T-helper 22 cell (primary cell): ENCODE data around the gene GP1BB.

Experiments used
- DNase-seq: peaks from one replicate; pipeline ENCODE4 v3.0.0-alpha.2; 2020; ENCODE audit warnings: low read depth

Gene GP1BB

GRCh38 chr22:19756288-19757128 is 33.2 kb downstream of the GP1BB start:
- DNase-seq = peak; percentile 48

GRCh38 chr22:19757140-19757984 is 34.0 kb downstream of the GP1BB start:
- no peak for DNase-seq

GRCh38 chr22:19757985-19758895 is 34.9 kb downstream of the GP1BB start:
- DNase-seq = no peak

DNA sequence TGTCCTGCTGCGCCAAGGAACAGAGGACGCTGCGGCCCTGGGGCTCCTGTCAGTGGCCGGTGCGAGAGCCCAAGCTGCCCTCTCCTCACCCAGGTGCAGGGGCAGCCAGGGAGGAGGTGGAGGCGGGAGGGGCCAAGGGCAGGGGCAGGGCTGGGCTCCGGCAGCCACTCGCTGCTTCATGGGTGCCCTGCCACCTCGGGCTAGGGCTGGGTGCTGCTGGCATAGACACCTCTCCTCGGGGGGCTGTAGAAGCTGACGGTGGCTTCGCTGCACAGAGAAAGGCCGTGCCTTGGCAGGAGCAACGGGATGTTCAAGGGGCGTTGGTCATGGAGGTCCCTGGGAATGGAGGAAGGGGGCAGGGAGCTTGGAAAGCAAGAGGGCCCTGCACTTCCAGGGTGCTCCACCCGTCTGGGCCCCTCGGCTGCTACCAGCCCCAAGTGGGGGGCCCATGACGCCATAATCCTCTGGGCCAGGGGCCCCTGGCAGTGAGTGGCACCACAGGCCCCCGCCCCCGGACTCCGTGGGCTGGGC is 35.6 kb downstream of the GP1BB start:
- no peak for DNase-seq

GRCh38 chr22:19759427-19760057 is 36.2 kb downstream of the GP1BB start:
- no peak for DNase-seq

DNA sequence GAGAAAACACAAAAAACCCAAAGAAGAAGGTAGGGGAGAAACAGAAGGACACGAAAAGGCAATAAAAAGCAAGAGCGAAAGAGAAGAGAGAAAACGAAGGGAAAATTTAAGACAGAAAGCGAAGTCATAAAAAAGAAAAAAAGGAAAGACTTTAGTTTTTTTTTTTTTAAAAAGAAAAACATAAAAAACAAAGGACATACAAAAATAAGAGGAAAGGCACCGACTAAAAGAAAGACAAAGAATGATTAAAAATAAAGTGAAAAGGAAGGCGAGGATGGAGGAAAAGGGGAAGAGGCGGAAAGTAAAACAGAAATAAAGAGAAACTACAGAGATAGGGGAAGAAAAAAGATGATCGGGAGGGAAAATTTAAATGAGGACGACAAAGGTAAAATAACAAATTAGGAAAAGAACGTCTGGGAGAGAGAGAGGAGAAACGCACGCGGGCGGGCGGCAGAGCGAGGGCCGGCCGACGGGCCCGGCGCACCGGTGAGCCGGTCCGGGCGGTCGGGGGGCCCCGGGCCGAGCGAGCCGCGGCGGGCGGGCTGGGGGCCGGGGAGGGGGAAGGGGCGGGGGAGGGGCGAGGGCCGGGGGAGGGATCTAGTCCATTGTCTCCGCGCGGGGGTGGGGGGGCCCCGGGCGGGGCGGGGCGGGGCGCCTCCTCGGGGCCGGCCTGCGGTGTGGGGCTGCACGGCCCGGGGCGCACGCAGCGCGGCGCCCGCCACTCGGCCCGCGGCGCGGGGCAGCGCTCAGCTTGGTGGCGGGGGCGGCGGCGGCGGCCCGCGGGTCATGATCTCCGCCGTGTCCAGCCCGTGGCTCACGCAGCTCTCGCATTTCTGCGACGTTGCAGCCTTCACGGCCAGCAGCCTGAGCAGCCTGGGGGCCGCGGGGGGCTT is 37.0 kb downstream of the GP1BB start, which contains the start of gene TBX1:
TBX1 (plus strand) TSS at position 721 of the 893 bp plus-strand sequence; CDS start at position 787, 66 bp downstream.
- no peak for DNase-seq

DNA sequence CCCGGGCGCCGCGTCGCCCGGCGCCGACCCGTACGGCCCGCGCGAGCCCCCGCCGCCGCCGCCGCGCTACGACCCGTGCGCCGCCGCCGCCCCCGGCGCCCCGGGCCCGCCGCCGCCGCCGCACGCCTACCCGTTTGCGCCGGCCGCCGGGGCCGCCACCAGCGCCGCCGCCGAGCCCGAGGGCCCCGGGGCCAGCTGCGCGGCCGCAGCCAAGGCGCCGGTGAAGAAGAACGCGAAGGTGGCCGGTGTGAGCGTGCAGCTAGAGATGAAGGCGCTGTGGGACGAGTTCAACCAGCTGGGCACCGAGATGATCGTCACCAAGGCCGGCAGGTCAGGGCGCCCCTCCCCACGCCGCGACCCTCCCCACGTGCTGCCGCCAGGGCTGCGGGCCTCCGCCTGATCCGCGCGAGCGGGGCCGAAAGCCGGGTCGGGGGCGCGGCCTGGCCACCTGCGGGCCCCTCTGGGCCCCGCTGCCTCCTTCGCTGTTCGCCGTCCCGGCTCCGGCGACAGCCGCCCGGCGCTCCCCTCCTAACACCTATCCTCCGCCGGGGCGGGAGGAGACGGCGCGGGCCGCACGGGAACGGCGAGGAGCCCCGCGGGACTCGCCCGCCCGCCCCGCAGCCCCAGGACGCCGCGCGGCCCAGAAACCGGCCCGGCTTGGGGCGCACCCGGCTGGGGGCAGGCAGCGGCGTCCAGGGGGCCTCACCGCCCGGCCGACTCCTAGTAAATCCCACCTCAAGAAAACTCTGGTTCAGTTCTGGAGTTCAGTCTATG is 37.8 kb downstream of the GP1BB start:
- DNase-seq = no peak

DNA sequence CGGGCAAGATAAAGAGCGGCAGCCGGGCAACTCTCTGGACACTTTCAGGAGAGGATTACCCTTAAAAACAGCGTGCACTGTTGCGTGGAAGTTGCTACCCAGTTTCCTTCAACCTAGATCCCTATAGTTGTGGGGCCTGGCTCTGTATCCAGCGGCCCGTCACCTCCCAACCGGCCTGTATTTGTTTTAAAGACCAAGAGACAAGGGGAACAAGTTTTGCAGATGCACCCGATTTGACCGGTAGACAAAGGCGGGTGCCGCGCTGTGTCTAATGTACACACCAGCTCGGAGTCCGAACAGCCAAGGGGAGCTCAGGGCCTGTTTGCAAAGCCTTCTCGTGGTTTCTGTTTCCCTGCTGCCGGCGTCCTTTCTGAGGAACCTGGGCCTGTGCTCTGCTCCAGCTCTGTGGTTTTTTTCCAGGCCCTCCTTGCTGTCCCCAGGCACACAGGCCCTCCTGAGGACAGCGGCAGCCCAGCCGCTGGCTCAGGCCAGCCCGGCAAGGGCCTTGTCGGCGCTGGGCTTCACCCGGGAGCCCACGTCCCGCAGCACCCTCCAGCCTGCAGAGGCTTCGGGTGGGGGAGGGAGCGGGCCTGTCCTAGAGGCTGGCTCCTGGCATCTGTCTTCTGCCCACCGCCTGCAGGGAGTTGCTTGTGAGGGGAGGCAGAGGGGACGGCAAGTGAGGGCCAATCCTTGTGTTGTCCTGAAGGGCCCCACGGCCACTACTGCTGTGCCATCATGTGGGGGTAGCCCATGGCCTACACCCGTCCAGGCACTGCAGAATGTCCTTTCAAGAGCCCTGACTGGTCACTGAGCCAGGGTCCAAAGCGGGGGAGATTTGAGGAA is 38.6 kb downstream of the GP1BB start:
- DNase-seq = no peak

GRCh38 chr22:19762568-19763457 is 39.5 kb downstream of the GP1BB start:
- DNase-seq = no peak

DNA sequence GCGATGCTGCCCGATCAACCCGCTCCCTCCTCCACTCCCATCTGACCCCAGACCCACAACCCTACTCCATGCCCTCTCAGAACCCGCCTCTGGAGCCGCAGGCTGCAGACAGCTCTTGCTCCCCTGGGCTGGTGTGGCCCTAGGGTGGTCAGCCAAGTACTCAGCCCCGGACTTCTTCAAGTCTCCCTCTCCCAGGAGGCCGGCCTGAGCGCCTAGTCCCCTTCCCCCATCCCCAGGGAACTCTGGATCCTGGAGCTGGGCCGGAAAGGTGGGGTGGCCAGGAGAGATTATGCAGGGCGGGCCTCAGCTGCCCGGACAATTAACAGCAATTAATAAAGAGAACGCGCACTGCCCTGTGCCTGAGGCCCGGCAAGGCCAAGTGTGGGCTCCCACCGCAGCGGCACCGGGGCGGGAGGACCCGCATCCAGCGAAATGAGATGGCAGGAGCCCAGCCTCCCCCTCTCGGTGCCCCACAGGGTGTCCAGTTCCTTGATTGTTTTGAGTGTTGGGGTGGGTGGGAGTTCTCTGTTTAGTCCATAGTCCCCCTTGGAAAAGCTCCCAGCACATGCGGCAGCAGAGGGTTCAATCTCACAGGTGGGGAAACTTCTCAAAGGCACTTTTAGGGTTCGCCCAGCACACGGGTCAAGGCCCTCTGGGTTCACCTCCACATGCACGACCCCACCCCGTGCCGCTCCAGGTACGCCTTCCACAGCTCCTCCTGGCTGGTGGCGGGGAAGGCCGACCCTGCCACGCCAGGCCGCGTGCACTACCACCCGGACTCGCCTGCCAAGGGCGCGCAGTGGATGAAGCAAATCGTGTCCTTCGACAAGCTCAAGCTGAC is 40.3 kb downstream of the GP1BB start:
- no peak for DNase-seq

- no peak for DNase-seq
These were observed 40.9 kb downstream of the GP1BB start for GRCh38 chr22:19764299-19764593.

- DNase-seq = no peak
These were observed 41.5 kb downstream of the GP1BB start for GRCh38 chr22:19764636-19765476.

DNA sequence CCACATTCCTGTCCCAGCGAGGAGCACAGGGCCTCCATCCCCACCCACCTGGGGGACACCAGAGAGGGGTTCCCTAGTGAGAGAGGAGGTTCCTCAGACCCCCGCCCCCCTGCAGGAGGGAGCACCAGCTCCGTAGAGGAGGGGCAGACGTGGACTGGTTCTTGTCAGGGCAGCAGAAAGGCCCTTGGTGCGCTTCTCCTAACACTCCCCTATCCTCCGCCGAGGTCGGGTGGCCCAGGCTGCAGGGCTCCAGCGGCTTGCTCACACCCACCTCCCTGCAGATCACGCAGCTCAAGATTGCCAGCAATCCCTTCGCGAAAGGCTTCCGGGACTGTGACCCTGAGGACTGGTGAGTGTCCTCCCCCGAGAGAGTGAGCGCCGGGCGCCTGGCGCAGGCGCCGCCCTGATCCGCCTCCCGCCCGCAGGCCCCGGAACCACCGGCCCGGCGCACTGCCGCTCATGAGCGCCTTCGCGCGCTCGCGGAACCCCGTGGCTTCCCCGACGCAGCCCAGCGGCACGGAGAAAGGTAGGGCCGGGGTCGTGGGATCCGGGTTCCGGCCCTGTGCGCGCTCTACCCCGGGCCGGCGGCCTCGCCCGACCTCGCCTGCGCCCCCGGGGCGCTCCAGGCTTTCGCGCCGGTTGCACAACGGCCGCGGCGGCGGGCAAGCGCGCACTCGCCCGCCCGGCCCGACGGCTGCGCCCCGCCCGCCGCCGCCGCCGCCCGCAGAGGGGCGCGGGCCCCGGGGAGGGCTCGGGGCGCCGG is 42.3 kb downstream of the GP1BB start:
- DNase-seq = no peak

DNA sequence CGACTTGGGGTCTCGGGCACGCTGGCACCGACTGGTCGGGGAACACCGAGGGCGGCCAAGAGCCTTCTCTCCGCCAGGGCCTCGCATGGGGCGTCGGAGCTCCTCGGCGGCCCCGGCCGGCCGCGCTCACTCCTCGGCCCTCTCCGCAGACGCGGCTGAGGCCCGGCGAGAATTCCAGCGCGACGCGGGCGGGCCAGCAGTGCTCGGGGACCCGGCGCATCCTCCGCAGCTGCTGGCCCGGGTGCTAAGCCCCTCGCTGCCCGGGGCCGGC is 42.8 kb downstream of the GP1BB start:
- no peak for DNase-seq
